Ramos (cell line): Measurements from ENCODE around the gene HTD2.
"Not testable (repeated sequence)": the region's sequence is repeated elsewhere in the genome, so short reads cannot be mapped to it uniquely, and the experiment has no call there.

Experiments
- in situ Hi-C: fragments of 300-500 bp; cut with MboI; formaldehyde crosslinking; loops from one replicate; pipeline ENCODE4 v1.14.3; 2022; ENCODE audit warnings: low sequenced_read_pairs; ENCODE audit not compliant: unreplicated experiment

HTD2 gene

GRCh38 chr3:58329922-58330413 is 23.6 kb downstream of the HTD2 start:
- in situ Hi-C loops: loop anchor here (5.0 kb wide), 1 partner anchor 82 kb away; no protein-coding TSS in a partner anchor

- in situ Hi-C loops: no loop called here
These were observed 25.4 kb downstream of the HTD2 start for GRCh38 chr3:58331593-58332152.

- in situ Hi-C loops: no loop called here
These were observed 26.4 kb downstream of the HTD2 start, which contains the start of gene PXK for GRCh38 chr3:58332575-58333188. TSS of gene PXK (plus strand) at chr3:58332892. CDS start at chr3:58332989, 97 bp downstream.

GRCh38 chr3:58333206-58334012 is 27.1 kb downstream of the HTD2 start:
- in situ Hi-C loops: no loop called here

- in situ Hi-C loops: no loop called here
These were observed 27.6 kb downstream of the HTD2 start for GRCh38 chr3:58334013-58334321.

GRCh38 chr3:58334506-58334884 is 28.2 kb downstream of the HTD2 start:
- in situ Hi-C loops: no loop called here

- in situ Hi-C loops: no loop called here
These were observed 29.3 kb downstream of the HTD2 start for GRCh38 chr3:58335652-58335947.

- in situ Hi-C loops: no loop called here
These were observed 30.0 kb downstream of the HTD2 start for GRCh38 chr3:58336135-58336882.

- in situ Hi-C loops: no loop called here
These were observed 30.9 kb downstream of the HTD2 start for GRCh38 chr3:58337190-58337589.

GRCh38 chr3:58339146-58339545 is 32.8 kb downstream of the HTD2 start:
- in situ Hi-C loops: not testable (repeated sequence)

GRCh38 chr3:58340594-58341244 is 34.4 kb downstream of the HTD2 start:
- in situ Hi-C loops: no loop called here

GRCh38 chr3:58341376-58341775 is 35.1 kb downstream of the HTD2 start:
- in situ Hi-C loops: no loop called here

GRCh38 chr3:58342676-58343075 is 36.4 kb downstream of the HTD2 start:
- in situ Hi-C loops: no loop called here

- in situ Hi-C loops: no loop called here
These were observed 39.1 kb downstream of the HTD2 start for GRCh38 chr3:58345457-58345856.

- in situ Hi-C loops: no loop called here
These were observed 40.0 kb downstream of the HTD2 start for GRCh38 chr3:58346368-58346767.

GRCh38 chr3:58347984-58348383 is 41.7 kb downstream of the HTD2 start:
- in situ Hi-C loops: no loop called here

GRCh38 chr3:58349792-58350626 is 43.7 kb downstream of the HTD2 start:
- in situ Hi-C loops: no loop called here

GRCh38 chr3:58350627-58351013 is 44.3 kb downstream of the HTD2 start:
- in situ Hi-C loops: no loop called here

GRCh38 chr3:58351920-58352319 is 45.6 kb downstream of the HTD2 start:
- in situ Hi-C loops: no loop called here

- in situ Hi-C loops: no loop called here
These were observed 46.3 kb downstream of the HTD2 start for GRCh38 chr3:58352626-58353025.
